ENCODE data around the gene AKIRIN2.
A peak's percentile ranks its signal among the peaks of the same experiment; 100 is the strongest.
"Not testable (repeated sequence)": the region's sequence is repeated elsewhere in the genome, so short reads cannot be mapped to it uniquely, and the experiment has no call there.

AKIRIN2 gene

GRCh38 chr6:87702589-87702945 lies 534 bp upstream of the AKIRIN2 start:
- no peak for TF ChIP-seq CTCF (IDR thresholded peaks at IDR 0.05; ENCODE audit: low read length, missing control alignments)
- peak; percentile 72 for DNase-seq (ENCODE audit: low read depth)
- peak overlapping the region; percentile 97 for H3K4me3 ChIP-seq (replicated peaks; ENCODE audit: low read depth, low read length)

- peak overlapping the region; percentile 97 for H3K4me3 ChIP-seq (replicated peaks; ENCODE audit: low read depth, low read length)
- no peak for TF ChIP-seq CTCF (IDR thresholded peaks at IDR 0.05; ENCODE audit: low read length, missing control alignments)
Measured at GRCh38 chr6:87701344-87701675, 723 bp downstream of the AKIRIN2 start.

GRCh38 chr6:87700397-87701343 lies 1.4 kb downstream of the AKIRIN2 start:
- no peak for TF ChIP-seq CTCF (IDR thresholded peaks at IDR 0.05; ENCODE audit: low read length, missing control alignments)
- DNase-seq (ENCODE audit: low read depth) = peak; percentile 57
- H3K4me3 ChIP-seq (replicated peaks; ENCODE audit: low read depth, low read length) = peak overlapping the region; percentile 97

More at GRCh38 chr6:87701344-87701675, 723 bp downstream of the AKIRIN2 start:
- DNase-seq (ENCODE audit: low read depth) = no peak

- TF ChIP-seq CTCF (IDR thresholded peaks at IDR 0.05; ENCODE audit: low read length, missing control alignments) = no peak
- DNase-seq (ENCODE audit: low read depth) = no peak
- H3K4me3 ChIP-seq (replicated peaks; ENCODE audit: low read depth, low read length) = peak overlapping the region; percentile 97
Measured at GRCh38 chr6:87699576-87699975, 2.5 kb downstream of the AKIRIN2 start.

GRCh38 chr6:87698547-87699006 lies 3.5 kb downstream of the AKIRIN2 start:
- H3K4me3 ChIP-seq (replicated peaks; ENCODE audit: low read depth, low read length) = peak overlapping the region; percentile 97
- no peak for TF ChIP-seq CTCF (IDR thresholded peaks at IDR 0.05; ENCODE audit: low read length, missing control alignments)
- no peak for DNase-seq (ENCODE audit: low read depth)

- H3K4me3 ChIP-seq (replicated peaks; ENCODE audit: low read depth, low read length) = peak overlapping the region; percentile 97
- no peak for TF ChIP-seq CTCF (IDR thresholded peaks at IDR 0.05; ENCODE audit: low read length, missing control alignments)
- DNase-seq (ENCODE audit: low read depth) = peak; percentile 92
Measured at GRCh38 chr6:87697581-87698546, 4.2 kb downstream of the AKIRIN2 start.

GRCh38 chr6:87696817-87697216 lies 5.2 kb downstream of the AKIRIN2 start:
- not testable (repeated sequence) for DNase-seq (ENCODE audit: low read depth); H3K4me3 ChIP-seq (replicated peaks; ENCODE audit: low read depth, low read length)
